GM19455 (cell line): ENCODE data around the gene VPS4A.

Source experiments
- ATAC-seq: cut with Tn5 transposase; IDR thresholded peaks from one replicate; pipeline ENCODE4 v1.9.1; 2021; ENCODE audit not compliant: unreplicated experiment

The VPS4A gene

DNA sequence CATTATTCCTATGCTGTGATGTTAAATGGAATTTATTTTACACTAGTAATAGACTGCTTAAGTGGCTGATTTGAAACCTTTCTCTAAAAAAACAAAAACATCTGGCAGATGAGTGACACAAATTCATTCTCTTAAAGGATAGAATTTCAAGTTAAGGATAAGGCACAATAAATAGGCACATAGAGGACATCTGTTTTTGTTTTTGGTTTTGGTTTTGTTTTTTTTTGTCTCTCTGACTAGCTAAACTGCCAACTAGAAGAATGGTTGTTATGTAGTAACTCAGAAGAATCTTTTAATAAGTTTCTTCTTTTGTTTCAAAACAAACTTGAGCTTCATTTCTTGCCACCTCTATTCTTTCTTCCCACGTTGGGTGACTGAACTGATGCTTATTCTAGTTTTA lies 5.1 kb upstream of the VPS4A start:
- no peak for ATAC-seq

- ATAC-seq = no peak
Observed at GRCh38 chr16:69307091-69307490, 4.1 kb upstream of the VPS4A start.

DNA sequence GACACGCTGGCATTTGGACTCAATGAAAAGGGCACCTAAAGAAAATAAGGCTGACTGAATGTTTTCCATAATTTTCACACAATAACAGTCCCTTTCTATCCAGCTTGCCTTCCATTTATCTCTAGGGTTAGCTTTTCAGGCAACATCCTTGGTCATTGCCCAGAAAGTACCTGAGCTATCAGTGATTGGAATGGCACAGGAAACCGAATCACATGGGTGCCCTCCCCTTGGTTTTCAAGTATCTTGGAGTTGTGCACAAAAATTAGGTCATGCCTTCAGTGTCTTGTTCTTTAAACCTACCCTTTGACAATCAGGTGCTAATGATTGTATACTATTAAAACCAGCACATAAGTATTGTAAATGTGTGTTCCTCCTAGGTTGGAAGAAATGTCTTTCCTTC lies 3.3 kb upstream of the VPS4A start:
- ATAC-seq = no peak

- no peak for ATAC-seq
Observed at GRCh38 chr16:69309316-69309715, 1.8 kb upstream of the VPS4A start.

DNA sequence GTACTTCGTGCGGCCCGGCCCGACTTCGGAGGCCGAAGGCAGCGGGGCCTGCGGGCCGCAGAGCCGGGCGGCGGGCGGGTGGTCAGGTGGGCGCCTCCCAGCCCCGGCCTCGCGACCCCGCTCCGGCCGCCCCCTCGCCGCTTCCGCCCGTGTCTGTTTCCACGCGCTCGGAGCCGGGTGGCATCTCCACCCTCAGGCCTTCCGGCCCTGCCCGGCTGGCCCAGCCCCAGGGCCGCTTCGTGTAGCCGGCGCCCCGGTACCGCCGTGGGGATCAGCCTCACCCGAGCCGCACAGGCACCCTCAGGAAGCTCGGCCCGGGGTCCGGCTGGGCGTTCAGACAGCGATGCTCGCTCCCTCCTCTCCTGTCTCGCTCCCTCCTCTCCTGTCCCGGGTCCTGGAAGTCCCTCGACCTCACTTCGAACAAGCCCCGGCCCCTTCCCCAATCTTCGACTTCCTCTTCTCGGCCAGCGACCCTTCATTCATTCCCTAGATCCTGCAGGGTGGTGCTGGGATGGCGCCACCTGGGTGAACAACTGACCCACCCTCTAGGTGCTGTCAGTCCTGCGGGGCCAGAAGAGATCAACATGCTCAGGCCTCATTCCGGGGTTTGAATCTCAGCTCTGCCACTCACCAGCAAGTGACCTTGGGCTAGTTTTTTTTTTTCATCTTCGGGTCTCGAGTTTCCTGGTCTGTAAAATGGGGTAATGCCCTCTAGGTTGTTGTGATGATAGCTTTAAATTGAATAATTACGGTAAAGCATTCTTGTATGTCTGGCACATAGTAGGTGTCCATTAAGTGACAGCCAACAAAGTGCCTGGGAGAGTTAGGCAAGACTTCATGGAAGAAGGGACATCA lies 610 bp downstream of the VPS4A start:
- ATAC-seq = peak; percentile 45

- ATAC-seq = no peak
Observed at GRCh38 chr16:69313469-69313868, 2.3 kb downstream of the VPS4A start.

DNA sequence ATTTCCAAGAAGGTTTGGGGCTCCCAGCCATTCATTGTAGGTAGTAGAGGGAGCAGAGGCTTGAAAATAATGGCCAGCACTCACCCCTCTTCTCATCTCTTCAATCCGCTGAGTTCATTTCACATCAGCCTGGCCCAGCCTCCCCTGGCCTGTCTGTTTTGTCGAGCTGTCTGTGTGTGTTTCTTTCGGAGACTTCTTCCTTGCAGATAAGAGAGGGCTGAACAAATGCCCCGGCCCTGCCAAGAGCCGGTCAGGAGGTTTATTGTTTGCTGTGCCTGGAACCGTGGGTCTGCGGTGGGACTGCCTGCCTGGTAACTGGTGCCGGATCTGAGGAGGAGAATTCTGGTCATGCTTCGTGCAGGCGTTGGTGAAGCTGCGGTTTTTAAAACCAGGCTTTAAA lies 3.4 kb downstream of the VPS4A start:
- ATAC-seq = no peak

DNA sequence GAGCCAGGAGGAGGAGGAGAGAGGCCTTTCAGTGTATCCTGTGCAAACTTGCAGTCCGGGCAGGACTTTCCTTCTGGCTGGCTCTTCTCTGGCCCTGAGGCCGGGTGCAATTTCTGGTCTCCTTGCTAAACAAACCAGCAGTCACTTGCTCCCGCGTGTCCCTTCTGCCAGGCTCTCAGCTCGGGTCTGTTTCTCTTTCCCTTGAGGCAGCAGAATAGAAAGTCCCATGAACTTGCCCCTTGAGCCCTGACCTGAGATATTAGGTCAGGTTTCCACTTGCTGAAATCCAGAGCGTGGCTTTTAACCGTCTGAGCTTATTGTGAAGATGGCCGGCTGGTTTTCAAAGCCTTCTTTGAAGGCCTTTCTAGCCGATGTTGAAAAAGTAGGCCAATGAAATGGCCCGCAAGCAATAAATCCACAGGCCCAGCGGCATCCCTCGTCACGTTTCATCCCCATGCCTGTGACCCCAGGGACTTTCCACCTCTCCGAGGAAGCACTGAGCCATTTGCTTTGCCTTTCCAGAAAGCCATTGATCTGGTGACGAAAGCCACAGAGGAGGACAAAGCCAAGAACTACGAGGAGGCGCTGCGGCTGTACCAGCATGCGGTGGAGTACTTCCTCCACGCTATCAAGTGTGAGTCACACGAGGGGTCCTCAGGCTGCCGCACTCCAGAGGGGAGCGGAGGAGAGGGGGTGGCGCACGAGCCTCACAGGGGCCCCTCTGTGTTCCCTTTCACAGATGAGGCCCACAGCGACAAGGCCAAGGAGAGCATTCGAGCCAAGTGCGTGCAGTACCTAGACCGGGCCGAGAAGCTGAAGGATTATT lies 4.5 kb downstream of the VPS4A start:
- no peak for ATAC-seq

GRCh38 chr16:69316595-69317034 lies 5.5 kb downstream of the VPS4A start:
- no peak for ATAC-seq

GRCh38 chr16:69318177-69318910 lies 7.2 kb downstream of the VPS4A start:
- no peak for ATAC-seq

- ATAC-seq = no peak
Observed at GRCh38 chr16:69318911-69319289, 7.8 kb downstream of the VPS4A start.

- ATAC-seq = no peak
Observed at GRCh38 chr16:69319381-69319780, 8.2 kb downstream of the VPS4A start.

DNA sequence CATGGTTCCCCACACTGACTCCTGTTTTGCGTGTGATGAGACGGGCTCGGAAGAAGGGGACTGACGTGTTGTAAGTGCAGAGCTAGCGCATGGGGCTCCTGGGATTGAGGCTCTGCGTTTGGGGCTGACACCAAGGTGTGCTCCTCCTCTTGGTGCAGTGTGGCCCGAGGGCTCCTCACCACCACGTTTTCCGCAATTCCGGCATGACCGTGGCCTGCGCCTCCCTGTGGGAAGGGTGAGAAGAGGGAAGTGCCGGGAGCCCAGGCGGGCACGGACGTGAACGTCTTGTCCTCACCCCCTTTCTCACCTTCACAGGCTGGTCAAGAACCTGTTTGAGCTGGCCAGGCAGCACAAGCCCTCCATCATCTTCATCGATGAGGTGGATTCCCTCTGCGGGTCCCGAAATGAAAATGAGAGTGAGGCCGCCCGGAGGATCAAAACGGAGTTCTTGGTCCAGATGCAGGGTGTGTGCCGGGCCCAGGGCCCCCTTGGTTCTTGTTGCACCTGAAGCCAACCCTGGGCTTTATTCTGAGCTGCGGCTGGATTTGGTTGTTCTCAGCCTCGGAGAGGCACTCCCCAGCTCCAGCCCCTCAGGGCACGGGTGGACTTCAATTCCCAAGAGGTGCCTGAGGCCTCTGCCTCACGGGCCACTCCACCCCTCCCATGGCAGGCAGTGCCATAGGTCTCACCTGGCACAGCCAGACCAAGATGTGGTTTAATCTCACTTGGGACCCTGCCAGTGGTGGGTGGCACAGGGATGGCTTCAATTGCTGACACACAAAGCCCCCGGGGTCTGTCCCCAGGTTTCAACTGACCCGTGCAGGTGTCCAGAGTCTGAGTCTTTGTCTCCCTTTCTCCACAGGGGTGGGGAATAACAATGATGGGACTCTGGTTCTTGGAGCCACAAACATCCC lies 8.9 kb downstream of the VPS4A start:
- no peak for ATAC-seq

DNA sequence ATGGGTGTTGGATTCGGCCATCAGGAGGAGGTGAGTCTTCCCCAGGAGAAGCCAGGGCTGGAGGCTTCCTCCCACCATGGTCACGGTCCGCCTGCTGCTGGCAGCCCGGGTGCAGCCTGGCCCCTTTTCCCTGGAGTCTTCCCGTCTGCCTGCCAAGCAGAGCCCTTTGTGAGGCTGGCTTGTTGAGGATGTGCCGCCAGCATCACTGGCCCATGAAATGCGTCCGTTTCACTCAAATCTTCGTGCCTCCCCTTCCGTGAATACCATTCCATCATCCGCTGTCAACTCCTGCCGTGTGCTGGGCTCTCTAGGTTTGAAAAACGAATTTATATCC lies 9.6 kb downstream of the VPS4A start:
- ATAC-seq = no peak

GRCh38 chr16:69321080-69321479 lies 9.9 kb downstream of the VPS4A start:
- no peak for ATAC-seq

DNA sequence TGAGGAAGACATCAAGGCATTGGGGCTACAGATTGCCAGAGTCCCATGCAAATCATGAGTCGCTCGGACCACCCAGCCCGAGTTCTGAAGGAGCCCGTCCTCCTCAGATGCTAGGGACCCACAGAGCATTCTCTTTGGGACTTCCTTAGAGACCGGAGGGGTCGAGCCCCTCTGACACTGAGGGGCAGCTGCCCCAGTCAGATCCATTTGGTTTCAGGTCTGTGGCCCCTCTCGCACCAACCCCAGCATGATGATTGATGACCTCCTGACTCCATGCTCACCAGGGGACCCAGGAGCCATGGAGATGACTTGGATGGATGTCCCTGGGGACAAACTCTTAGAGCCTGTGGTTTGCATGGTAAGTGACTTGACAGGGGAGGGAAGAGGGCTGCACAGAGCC lies 11.2 kb downstream of the VPS4A start:
- no peak for ATAC-seq

DNA sequence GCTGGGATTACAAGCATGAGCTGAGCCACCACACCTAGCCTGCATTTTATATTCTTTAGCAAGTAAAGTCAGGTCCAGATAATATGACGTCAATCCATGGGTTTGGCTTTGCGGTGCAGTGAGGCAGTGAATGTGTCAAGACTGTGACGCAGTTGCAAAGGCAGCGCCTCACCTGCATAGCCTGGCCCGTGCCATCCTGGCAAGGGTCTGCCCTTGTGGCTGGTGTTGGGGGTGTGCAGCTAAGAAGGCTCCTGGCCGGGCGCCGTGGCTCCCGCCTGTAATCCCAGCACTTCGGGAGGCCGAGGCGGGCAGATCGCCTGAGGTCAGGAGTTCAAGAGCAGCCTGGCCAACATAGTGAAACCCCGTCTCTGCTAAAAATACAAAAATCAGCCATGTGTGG lies 12.3 kb downstream of the VPS4A start:
- ATAC-seq = no peak

- ATAC-seq = no peak
Observed at GRCh38 chr16:69324013-69324531, 12.9 kb downstream of the VPS4A start.

- no peak for ATAC-seq
Observed at GRCh38 chr16:69324585-69325253, 13.6 kb downstream of the VPS4A start.

DNA sequence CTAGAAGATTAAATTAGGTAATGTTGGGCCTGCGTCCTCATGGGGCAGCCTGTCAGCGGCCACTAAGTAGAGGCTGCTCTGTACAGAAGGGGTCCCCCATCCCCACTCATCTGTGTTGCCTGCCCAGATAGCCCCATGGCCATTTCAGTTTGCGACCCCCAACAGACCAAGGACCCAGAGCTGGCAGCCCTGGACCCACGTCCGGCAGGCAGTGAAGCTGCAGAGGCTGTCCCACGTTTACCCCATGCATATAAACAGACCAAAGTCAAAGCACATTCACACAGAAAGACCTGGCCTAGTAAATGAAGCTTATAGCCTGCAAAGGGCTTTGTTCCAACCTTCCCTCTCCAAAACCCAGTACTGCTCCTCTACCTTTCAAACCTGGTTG lies 14.6 kb downstream of the VPS4A start:
- no peak for ATAC-seq
